HepG2 (cell line): ENCODE results near the gene TM4SF18. TPM values are rescaled to one million over a fixed set of nuclear protein-coding genes. Genes with fewer than 3 reads are reported as not detected.

Experiments
- HNF4A ChIP-seq: sonication (generic); formaldehyde crosslinking; IDR thresholded peaks from 2 replicates; pipeline ENCODE4 v1.4.0; 2020; ENCODE audit warnings: missing genetic modification reagents
- MZF1 ChIP-seq: sonication (generic); formaldehyde crosslinking; IDR thresholded peaks from 2 replicates; pipeline ENCODE4 v1.8.1; 2023; ENCODE audit warnings: mild to moderate bottlenecking, missing genetic modification reagents, borderline replicate concordance
- RAD51 ChIP-seq: fragments of 450-650 bp; IDR thresholded peaks from 2 replicates; pipeline ENCODE4 v1.6.1; 2016; ENCODE audit warnings: borderline replicate concordance
- TFAP4 ChIP-seq: sonication (generic); IDR thresholded peaks from 2 replicates; pipeline ENCODE4 v1.6.1; 2016; ENCODE audit warnings: low read depth, borderline replicate concordance
- TRAFD1 ChIP-seq: sonication (generic); formaldehyde crosslinking; IDR thresholded peaks from 2 replicates; pipeline ENCODE4 v1.5.1; 2020; ENCODE audit warnings: missing genetic modification reagents, mild to moderate bottlenecking, borderline replicate concordance
- WIZ ChIP-seq: sonication (generic); formaldehyde crosslinking; IDR thresholded peaks from 2 replicates; pipeline ENCODE4 v1.5.1; 2020; ENCODE audit warnings: mild to moderate bottlenecking, missing genetic modification reagents
- ZBTB10 ChIP-seq: sonication (generic); formaldehyde crosslinking; IDR thresholded peaks from 2 replicates; pipeline ENCODE4 v1.4.0; 2020; ENCODE audit warnings: missing genetic modification reagents, borderline replicate concordance
- ZFP36L1 ChIP-seq: sonication (generic); formaldehyde crosslinking; IDR thresholded peaks from 2 replicates; pipeline ENCODE4 v1.8.0; 2022; ENCODE audit warnings: mild to moderate bottlenecking, missing genetic modification reagents, moderate library complexity
- ZNF264 ChIP-seq: sonication (generic); formaldehyde crosslinking; IDR thresholded peaks from 2 replicates; pipeline ENCODE4 v1.4.0; 2020; ENCODE audit warnings: missing genetic modification reagents
- ZNF281 ChIP-seq: sonication (generic); formaldehyde crosslinking; IDR thresholded peaks from 2 replicates; pipeline ENCODE4 v1.4.0; 2020; ENCODE audit warnings: missing genetic modification reagents, borderline replicate concordance
- ZNF589 ChIP-seq: sonication (generic); formaldehyde crosslinking; conservative IDR thresholded peaks from 2 replicates; pipeline ENCODE4 v1.8.0; 2022; ENCODE audit warnings: mild to moderate bottlenecking, moderate library complexity, missing genetic modification reagents
- polyA plus RNA-seq, 8 experiments: library from polyadenylated mRNA; depleted of rRNA in 3 of 8; stranded (reverse) in 7 of 8; unstranded in 1 of 8; fragments of >200 nt; fragmentation: Illumina TruSeq in 4 of 8; extraction: Trizol in 4 of 8; gene quantifications; 2 replicates each; pipeline versions ENCODE4 v1.2.1 to v1.2.3, GENCODE V29; 2011 to 2016; ENCODE audit warnings: low read depth in 4 of 8, missing spikeins in 1 of 8, mixed read lengths in 1 of 8; ENCODE audit not compliant: insufficient read depth in 1 of 8
- total RNA-seq, 5 experiments: library from RNA; depleted of rRNA; stranded (reverse); fragments of >200 nt; fragmentation: Illumina TruSeq; extraction: Trizol; gene quantifications; 2 replicates each; pipeline ENCODE4 v1.2.3, GENCODE V29; 2016; ENCODE audit warnings: low read depth in 1 of 5

TM4SF18 gene
- total and polyA plus RNA-seq, 2 of the 13 experiments (the other 11 are each of a cell fraction or from before 2014, with no cell fraction given), result 0.15 TPM; not detected in 1

- TF ChIP-seq TRAFD1 (no peak), RAD51 (no peak), ZFP36L1 (CRISPR knock-in tag) (peak; percentile 36; the same call in 1 of the 2 replicates), ZNF281 (CRISPR knock-in tag) (peak; percentile 78), ZBTB10 (CRISPR knock-in tag) (0 out of 2 replicates have a peak, but pooled peaks have one; percentile 40), ZNF589 (no peak), WIZ (CRISPR knock-in tag) (no peak), TFAP4 (peak; percentile 99), MZF1 (CRISPR knock-in tag) (no peak), HNF4A (CRISPR knock-in tag) (peak; percentile 79), ZNF264 (CRISPR knock-in tag) (peak; percentile 65; the same call in 1 of the 2 replicates)
Observed at GRCh38 chr3:149356044-149356592, 22.7 kb upstream of the TM4SF18 start (continued).
